GM12875 (cell line): ENCODE data around the gene PDE4D.

Experiments used
- H3K4me3 ChIP-seq: one replicate; pipeline ENCODE4 v1.5.1; 2011; ENCODE audit warnings: low read depth, low read length, control low read depth
- TF ChIP-seq, protein P1 (sequence below): IDR thresholded peaks from 2 replicates; pipeline ENCODE4 v1.5.1; 2011; ENCODE audit warnings: low read depth, mild to moderate bottlenecking, control low read depth, inconsistent platforms, low read length, moderate library complexity, borderline replicate concordance; ENCODE audit not compliant: insufficient read depth

PDE4D gene

DNA sequence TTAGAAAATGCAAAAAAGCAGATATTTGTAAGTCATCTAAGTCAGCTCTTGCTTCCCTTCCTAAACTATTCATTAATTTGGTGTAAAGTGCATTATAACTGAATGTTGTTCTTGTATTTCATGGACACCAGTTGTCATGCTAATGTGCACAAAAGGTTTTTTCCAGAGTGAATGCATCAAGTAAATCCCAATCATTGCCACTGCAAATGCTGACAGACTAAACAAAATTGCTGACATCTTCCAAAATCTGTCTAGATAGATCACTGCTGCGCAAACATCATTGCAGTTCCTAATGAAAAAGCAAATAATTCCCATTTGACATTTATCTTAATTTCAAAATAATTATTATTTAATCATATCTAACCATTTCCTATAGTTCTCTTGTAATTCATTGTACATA lies 161.7 kb downstream of the PDE4D start:
- TF ChIP-seq, protein P1, sequence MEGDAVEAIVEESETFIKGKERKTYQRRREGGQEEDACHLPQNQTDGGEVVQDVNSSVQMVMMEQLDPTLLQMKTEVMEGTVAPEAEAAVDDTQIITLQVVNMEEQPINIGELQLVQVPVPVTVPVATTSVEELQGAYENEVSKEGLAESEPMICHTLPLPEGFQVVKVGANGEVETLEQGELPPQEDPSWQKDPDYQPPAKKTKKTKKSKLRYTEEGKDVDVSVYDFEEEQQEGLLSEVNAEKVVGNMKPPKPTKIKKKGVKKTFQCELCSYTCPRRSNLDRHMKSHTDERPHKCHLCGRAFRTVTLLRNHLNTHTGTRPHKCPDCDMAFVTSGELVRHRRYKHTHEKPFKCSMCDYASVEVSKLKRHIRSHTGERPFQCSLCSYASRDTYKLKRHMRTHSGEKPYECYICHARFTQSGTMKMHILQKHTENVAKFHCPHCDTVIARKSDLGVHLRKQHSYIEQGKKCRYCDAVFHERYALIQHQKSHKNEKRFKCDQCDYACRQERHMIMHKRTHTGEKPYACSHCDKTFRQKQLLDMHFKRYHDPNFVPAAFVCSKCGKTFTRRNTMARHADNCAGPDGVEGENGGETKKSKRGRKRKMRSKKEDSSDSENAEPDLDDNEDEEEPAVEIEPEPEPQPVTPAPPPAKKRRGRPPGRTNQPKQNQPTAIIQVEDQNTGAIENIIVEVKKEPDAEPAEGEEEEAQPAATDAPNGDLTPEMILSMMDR: no peak
- no peak overlapping the region for H3K4me3 ChIP-seq

DNA sequence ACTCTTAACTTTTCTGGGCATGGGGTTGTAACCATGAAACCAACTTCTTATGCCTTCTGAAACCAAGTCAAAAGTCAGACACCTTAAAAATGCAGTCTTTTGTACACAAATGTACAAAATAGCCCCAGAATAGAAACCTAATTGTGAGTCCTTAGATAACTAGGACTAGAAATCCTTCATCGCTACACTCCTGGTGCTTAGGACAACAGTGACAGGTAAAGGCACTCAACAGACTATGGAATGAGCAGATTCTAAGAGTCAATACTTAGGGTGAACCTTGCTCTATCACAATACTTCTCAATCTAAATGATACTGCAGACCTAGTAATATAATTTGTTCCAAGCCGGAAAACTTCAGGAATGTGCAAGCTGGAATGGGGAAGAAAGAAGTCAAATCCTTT lies 163.7 kb downstream of the PDE4D start:
- H3K4me3 ChIP-seq: no peak overlapping the region
- TF ChIP-seq, protein P1: no peak

DNA sequence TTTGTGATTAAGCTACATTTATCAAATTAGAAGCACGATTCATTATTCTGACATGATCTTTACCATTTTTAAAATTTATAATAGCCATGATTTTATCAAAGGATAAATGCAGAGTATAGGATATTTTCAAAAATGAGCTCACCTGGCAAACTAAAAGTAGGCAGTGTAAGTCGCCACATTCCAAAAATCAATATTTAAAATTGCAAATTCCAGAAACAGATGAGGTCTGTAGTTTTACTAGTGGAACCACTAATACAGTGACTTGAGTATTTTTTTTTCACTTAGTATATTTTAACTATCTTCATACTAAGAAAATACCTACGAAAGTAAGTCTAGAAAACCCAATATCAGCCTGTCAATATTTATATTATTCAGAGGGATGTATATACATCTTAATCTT lies 164.2 kb downstream of the PDE4D start:
- H3K4me3 ChIP-seq: no peak overlapping the region
- TF ChIP-seq, protein P1: no peak

DNA sequence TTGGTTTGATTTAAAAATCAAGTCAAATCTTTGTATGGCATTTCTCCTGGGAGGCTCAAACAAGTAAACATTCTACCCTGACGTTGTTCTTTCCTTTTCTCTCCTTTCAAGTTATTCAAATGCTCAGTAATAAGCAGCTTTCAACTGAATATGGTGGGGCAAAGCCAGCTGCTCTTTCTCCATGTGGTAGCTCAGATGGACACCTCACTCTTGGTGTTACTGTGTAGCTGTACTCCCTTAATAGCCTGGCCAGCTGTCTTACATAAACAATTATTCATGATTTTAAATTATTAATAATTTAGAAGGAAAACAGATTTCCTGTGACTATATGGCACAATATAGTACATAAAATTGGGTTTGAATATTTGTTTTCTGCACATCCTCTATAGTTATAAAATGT lies 165.2 kb downstream of the PDE4D start:
- TF ChIP-seq, protein P1: no peak

DNA sequence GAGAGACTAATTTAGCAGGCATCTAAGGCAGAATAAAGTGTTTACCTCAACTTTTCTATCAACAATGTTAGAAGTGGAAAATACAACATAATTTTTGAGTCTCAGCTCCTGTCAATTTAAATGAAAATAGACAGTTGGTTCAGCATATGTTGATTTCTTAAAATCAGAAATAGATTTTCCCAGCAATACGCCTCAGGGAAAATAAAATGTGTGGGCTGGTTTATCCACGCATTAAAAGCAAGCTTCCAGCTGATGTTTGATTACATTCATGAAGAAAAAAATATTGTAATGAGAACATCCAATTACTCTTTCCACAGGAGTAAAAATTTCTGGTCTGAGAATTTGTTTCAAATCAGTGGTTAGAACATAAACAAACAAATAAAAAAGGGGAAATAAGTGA lies 166.3 kb downstream of the PDE4D start:
- no peak overlapping the region for H3K4me3 ChIP-seq
- TF ChIP-seq, protein P1: no peak

More for the DNA sequence above, 165.2 kb downstream of the PDE4D start:
- H3K4me3 ChIP-seq: no peak overlapping the region

DNA sequence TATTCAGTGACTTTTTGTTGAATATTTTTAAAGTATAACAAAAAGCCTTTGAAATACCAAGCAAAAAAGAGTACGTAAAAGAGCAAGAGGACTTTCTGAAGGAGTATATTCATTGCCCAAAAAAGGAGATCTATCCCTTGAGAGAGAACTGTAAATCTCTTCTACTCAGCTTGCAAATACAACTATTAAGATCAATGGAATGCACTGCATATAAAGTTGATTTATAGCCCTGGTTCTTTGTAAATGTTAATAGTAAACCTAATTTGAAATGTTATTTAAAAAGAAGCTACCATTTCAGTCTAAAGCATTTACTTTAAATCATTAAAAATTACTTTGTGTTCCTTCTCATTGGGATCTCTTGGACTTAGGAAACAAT lies 168.1 kb downstream of the PDE4D start:
- H3K4me3 ChIP-seq: no peak overlapping the region
- TF ChIP-seq, protein P1: no peak

DNA sequence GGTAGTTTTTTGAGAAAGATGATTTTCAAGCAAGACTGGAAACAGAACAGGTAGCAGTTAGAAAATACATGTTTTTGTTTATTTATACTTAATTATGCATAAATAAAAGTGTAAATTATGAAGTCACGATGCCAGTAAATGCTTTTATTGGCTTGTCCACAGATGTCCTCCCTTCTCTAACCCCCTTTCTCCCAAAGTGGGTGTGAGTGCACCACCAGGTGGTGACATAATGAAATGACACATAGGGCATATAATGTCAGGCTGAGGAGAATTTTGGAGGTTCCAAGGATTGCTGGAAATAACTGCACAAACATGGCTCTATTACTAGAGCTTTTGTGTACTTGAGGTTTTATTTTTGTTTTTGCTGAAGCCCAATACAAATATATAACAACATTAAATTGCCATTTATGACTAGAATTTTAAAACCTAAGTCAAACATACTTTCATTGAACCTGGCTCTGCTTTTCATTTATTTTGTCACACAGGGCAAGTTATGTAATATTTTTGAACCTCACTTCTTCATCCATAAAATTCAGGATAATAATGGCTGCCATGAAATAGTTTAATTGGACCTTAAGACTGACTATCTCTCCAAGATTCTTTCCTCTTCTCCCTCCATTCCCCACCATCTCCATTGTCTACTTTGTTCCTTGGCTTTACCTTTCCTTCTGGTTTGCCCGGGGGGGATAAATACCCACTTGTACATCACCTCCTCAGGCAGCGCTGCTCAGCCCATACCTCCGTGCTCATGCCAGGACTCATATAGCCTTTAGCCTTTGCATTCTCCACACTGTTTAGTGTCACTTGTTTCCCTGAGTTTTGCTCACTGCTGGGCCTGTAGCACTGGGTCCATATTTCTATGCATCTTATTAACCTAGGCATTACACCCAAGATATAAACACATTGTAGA lies 168.8 kb downstream of the PDE4D start:
- no peak overlapping the region for H3K4me3 ChIP-seq
- TF ChIP-seq, protein P1: peak; percentile 53; the same call in 1 of the 2 replicates
